ENCODE results near the gene STX8. TPM values are rescaled to one million over a fixed set of nuclear protein-coding genes. Genes with fewer than 3 reads are reported as not detected.
A peak's percentile ranks its signal among the peaks of the same experiment; 100 is the strongest.

Gene STX8
- total RNA-seq, 1 experiment from 2014 or later, result 49.0 TPM

GRCh38 chr17:9529033-9529700 lies 46.5 kb downstream of the STX8 start:
- POLR2A ChIA-PET, result no interaction called here

GRCh38 chr17:9527788-9528187 lies 47.8 kb downstream of the STX8 start:
- Mint-ChIP-seq H3K4me1 (ENCODE audit: insufficient read depth, unreplicated experiment) (no peaks in the 10 kb centered on the region), H3K9me3 (ENCODE audit: unreplicated experiment) (no peaks in the 10 kb centered on the region), H3K4me3 (ENCODE audit: unreplicated experiment) (no peak overlapping the region), H3K27ac (ENCODE audit: low read depth, unreplicated experiment) (no peak overlapping the region), H3K36me3 (ENCODE audit: insufficient read depth, unreplicated experiment) (peaks cover 7% of the 10 kb centered on the region), H3K27me3 (ENCODE audit: insufficient read depth, unreplicated experiment) (no peaks in the 10 kb centered on the region)
- BruUV-seq (replicated peaks), result no TSS peak
- no peak for TF ChIP-seq CTCF (IDR thresholded peaks at IDR 0.05; ENCODE audit: unreplicated experiment)
- no peak for DNase-seq (ENCODE audit: unreplicated experiment)
- intact Hi-C loops (cut with micrococcal nuclease), result no loop called here
- POLR2A ChIA-PET, result no interaction called here
- CTCF ChIA-PET, result no interaction called here

More at GRCh38 chr17:9529033-9529700, 46.5 kb downstream of the STX8 start:
- BruUV-seq (replicated peaks), result no TSS peak
- Mint-ChIP-seq H3K9me3 (ENCODE audit: unreplicated experiment) (no peaks in the 10 kb centered on the region), H3K4me3 (ENCODE audit: unreplicated experiment) (no peak overlapping the region), H3K27me3 (ENCODE audit: insufficient read depth, unreplicated experiment) (no peaks in the 10 kb centered on the region), H3K27ac (ENCODE audit: low read depth, unreplicated experiment) (no peak overlapping the region), H3K36me3 (ENCODE audit: insufficient read depth, unreplicated experiment) (peaks cover 7% of the 10 kb centered on the region), H3K4me1 (ENCODE audit: insufficient read depth, unreplicated experiment) (no peaks in the 10 kb centered on the region)
- intact Hi-C loops (cut with micrococcal nuclease), result no loop called here
- TF ChIP-seq CTCF (IDR thresholded peaks at IDR 0.05; ENCODE audit: unreplicated experiment), result peak; percentile 36
- CTCF ChIA-PET, result interaction anchor here (0.6 to 1.0 kb wide), 3 partner anchors 11 to 326 kb away, joined by 3 to 5 read pairs (median 4); no protein-coding TSS in a partner anchor
- DNase-seq (ENCODE audit: unreplicated experiment), result peak; percentile 36

- H3K27ac Mint-ChIP-seq (ENCODE audit: low read depth, unreplicated experiment), result no peak overlapping the region
- H3K4me3 Mint-ChIP-seq (ENCODE audit: unreplicated experiment), result no peak overlapping the region
- TF ChIP-seq CTCF (IDR thresholded peaks at IDR 0.05; ENCODE audit: unreplicated experiment), result peak; percentile 67
- ChIA-PET CTCF (interaction anchor here (0.5 to 5.7 kb wide), 19 partner anchors 10 to 1128 kb away, joined by 3 to 55 read pairs (median 4); no protein-coding TSS in a partner anchor), POLR2A (interaction anchor here (0.6 to 0.9 kb wide), 3 partner anchors 359 to 527 kb away, joined by 3 to 5 read pairs (median 4); no protein-coding TSS in a partner anchor)
- no peaks in the 10 kb centered on the region for H3K27me3 Mint-ChIP-seq (ENCODE audit: insufficient read depth, unreplicated experiment)
- intact Hi-C loops (cut with micrococcal nuclease), result loop anchor here (1.0 to 5.0 kb wide), 3 partner anchors 120 to 770 kb away; no protein-coding TSS in a partner anchor
- peak; percentile 48 for DNase-seq (ENCODE audit: unreplicated experiment)
- H3K9me3 Mint-ChIP-seq (ENCODE audit: unreplicated experiment), result no peaks in the 10 kb centered on the region
- H3K4me1 Mint-ChIP-seq (ENCODE audit: insufficient read depth, unreplicated experiment), result no peaks in the 10 kb centered on the region
- no peaks in the 10 kb centered on the region for H3K36me3 Mint-ChIP-seq (ENCODE audit: insufficient read depth, unreplicated experiment)
- BruUV-seq (replicated peaks), result no TSS peak
Measured at GRCh38 chr17:9522074-9522473, 53.5 kb downstream of the STX8 start.

GRCh38 chr17:9521062-9521461 lies 54.6 kb downstream of the STX8 start:
- Mint-ChIP-seq H3K27me3 (ENCODE audit: insufficient read depth, unreplicated experiment) (no peaks in the 10 kb centered on the region), H3K4me1 (ENCODE audit: insufficient read depth, unreplicated experiment) (no peaks in the 10 kb centered on the region), H3K27ac (ENCODE audit: low read depth, unreplicated experiment) (no peak overlapping the region), H3K36me3 (ENCODE audit: insufficient read depth, unreplicated experiment) (no peaks in the 10 kb centered on the region), H3K4me3 (ENCODE audit: unreplicated experiment) (no peak overlapping the region), H3K9me3 (ENCODE audit: unreplicated experiment) (no peaks in the 10 kb centered on the region)
- intact Hi-C loops (cut with micrococcal nuclease), result loop anchor here (5.0 kb wide), 1 partner anchor 769 kb away; no protein-coding TSS in a partner anchor
- TF ChIP-seq CTCF (IDR thresholded peaks at IDR 0.05; ENCODE audit: unreplicated experiment), result no peak
- no TSS peak for BruUV-seq (replicated peaks)
- DNase-seq (ENCODE audit: unreplicated experiment), result no peak
- ChIA-PET CTCF (interaction anchor here (0.7 to 5.7 kb wide), 5 partner anchors 11 to 528 kb away, joined by 5 to 55 read pairs (median 11); no protein-coding TSS in a partner anchor), POLR2A (no interaction called here)

All from MCF 10A (cell line).